WTC11 (cell line): Measurements from ENCODE around the gene TSC22D3.

Source experiments
- ATF2 ChIP-seq: sonication (generic); formaldehyde crosslinking; IDR thresholded peaks from 2 replicates; pipeline ENCODE4 v1.8.1; 2022; ENCODE audit warnings: low read depth, missing genetic modification reagents, borderline replicate concordance
- ATF3 ChIP-seq: sonication (generic); formaldehyde crosslinking; conservative IDR thresholded peaks from 2 replicates; pipeline ENCODE4 v1.8.1; 2022; ENCODE audit warnings: mild to moderate bottlenecking, missing genetic modification reagents
- CTCF ChIP-seq: fragments of 200-600 bp; IDR thresholded peaks from 2 replicates; pipeline ENCODE4 v1.8.0; 2022; ENCODE audit warnings: antibody characterized with exemption
- E2F1 ChIP-seq: sonication (generic); formaldehyde crosslinking; IDR thresholded peaks from 2 replicates; pipeline ENCODE4 v1.8.0; 2022; ENCODE audit warnings: mild to moderate bottlenecking, missing genetic modification reagents
- ETV6 ChIP-seq: sonication (generic); formaldehyde crosslinking; IDR thresholded peaks from 2 replicates; pipeline ENCODE4 v1.8.1; 2022; ENCODE audit warnings: mild to moderate bottlenecking, missing genetic modification reagents
- GABPB1 ChIP-seq: sonication (generic); formaldehyde crosslinking; IDR thresholded peaks from 2 replicates; pipeline ENCODE4 v1.8.1; 2023; ENCODE audit warnings: mild to moderate bottlenecking, missing genetic modification reagents
- JUN ChIP-seq: sonication (generic); formaldehyde crosslinking; IDR thresholded peaks from 2 replicates; pipeline ENCODE4 v1.8.0; 2023; ENCODE audit warnings: mild to moderate bottlenecking, missing genetic modification reagents
- KAT7 ChIP-seq: sonication (generic); formaldehyde crosslinking; IDR thresholded peaks from 2 replicates; pipeline ENCODE4 v1.8.1; 2023; ENCODE audit warnings: missing genetic modification reagents, mild to moderate bottlenecking, borderline replicate concordance
- NR2C2 ChIP-seq: sonication (generic); formaldehyde crosslinking; IDR thresholded peaks from 2 replicates; pipeline ENCODE4 v1.8.0; 2022; ENCODE audit warnings: mild to moderate bottlenecking, missing genetic modification reagents
- ZNF232 ChIP-seq: sonication (generic); formaldehyde crosslinking; IDR thresholded peaks from 2 replicates; pipeline ENCODE4 v1.8.0; 2022; ENCODE audit warnings: mild to moderate bottlenecking, missing genetic modification reagents
- ZSCAN18 ChIP-seq: fragments of 250-450 bp; sonication (Bioruptor Pico); IDR thresholded peaks from 2 replicates; pipeline ENCODE4 v2.1.2; 2022; ENCODE audit warnings: mild to moderate bottlenecking, moderate library complexity
- TF ChIP-seq, protein P1 (sequence below): sonication (generic); formaldehyde crosslinking; IDR thresholded peaks from 2 replicates; pipeline ENCODE4 v1.8.1; 2023; ENCODE audit warnings: mild to moderate bottlenecking, missing genetic modification reagents
- TF ChIP-seq, protein P2 (sequence below): sonication (generic); formaldehyde crosslinking; IDR thresholded peaks from 2 replicates; pipeline ENCODE4 v1.8.1; 2023; ENCODE audit warnings: mild to moderate bottlenecking, missing genetic modification reagents, moderate library complexity

GRCh38 chrX:107818900-107819521, 43.4 kb upstream of the TSC22D3 start:
- TF ChIP-seq ETV6 (CRISPR knock-in tag): no peak
- TF ChIP-seq, protein P1, sequence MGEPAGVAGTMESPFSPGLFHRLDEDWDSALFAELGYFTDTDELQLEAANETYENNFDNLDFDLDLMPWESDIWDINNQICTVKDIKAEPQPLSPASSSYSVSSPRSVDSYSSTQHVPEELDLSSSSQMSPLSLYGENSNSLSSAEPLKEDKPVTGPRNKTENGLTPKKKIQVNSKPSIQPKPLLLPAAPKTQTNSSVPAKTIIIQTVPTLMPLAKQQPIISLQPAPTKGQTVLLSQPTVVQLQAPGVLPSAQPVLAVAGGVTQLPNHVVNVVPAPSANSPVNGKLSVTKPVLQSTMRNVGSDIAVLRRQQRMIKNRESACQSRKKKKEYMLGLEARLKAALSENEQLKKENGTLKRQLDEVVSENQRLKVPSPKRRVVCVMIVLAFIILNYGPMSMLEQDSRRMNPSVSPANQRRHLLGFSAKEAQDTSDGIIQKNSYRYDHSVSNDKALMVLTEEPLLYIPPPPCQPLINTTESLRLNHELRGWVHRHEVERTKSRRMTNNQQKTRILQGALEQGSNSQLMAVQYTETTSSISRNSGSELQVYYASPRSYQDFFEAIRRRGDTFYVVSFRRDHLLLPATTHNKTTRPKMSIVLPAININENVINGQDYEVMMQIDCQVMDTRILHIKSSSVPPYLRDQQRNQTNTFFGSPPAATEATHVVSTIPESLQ: no peak
- no peak for TF ChIP-seq JUN (CRISPR knock-in tag)
- TF ChIP-seq CTCF: no peak
- no peak for TF ChIP-seq E2F1 (CRISPR knock-in tag)
- TF ChIP-seq, protein P2, sequence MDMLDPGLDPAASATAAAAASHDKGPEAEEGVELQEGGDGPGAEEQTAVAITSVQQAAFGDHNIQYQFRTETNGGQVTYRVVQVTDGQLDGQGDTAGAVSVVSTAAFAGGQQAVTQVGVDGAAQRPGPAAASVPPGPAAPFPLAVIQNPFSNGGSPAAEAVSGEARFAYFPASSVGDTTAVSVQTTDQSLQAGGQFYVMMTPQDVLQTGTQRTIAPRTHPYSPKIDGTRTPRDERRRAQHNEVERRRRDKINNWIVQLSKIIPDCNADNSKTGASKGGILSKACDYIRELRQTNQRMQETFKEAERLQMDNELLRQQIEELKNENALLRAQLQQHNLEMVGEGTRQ (CRISPR knock-in tag): no peak
- TF ChIP-seq ATF2 (CRISPR knock-in tag): no peak
- TF ChIP-seq KAT7 (CRISPR knock-in tag): no peak
- no peak for TF ChIP-seq ZNF232 (CRISPR knock-in tag)
- no peak for TF ChIP-seq NR2C2 (CRISPR knock-in tag)
- TF ChIP-seq ZSCAN18: no peak
- no peak for TF ChIP-seq GABPB1
- no peak for TF ChIP-seq ATF3
